Measurements from ENCODE around the gene MSI2.
"Not testable (repeated sequence)": the region's sequence is repeated elsewhere in the genome, so short reads cannot be mapped to it uniquely, and the experiment has no call there.

DNA sequence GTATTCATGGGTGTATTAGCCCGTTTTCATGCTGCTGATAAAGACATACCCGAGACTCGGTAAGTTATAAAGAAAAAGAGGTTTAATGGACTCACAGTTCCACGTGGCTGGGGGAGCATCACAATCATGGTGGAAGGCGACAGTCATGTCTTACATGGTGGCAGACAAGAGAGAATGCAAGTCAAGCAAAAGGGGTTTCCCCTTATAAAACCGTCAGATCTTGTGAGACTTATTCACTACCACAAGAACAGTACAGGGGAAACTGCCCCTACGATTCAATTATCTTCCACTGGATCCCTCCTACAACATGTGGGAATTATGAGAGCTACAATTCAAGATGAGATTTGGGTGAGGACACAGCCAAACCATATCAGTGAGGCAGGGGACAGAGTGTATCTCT, 44.3 kb downstream of the MSI2 start:
- TF ChIP-seq CTCF (IDR thresholded peaks at IDR 0.05; ENCODE audit: insufficient read depth, low read length, poor library complexity, severe bottlenecking); EZH2phosphoT487 (conservative IDR thresholded peaks at IDR 0.05; ENCODE audit: low read length): not testable (repeated sequence)

Data from SU-DHL-6 (cell line).